Kidney (tissue), 14 donors: Measurements from ENCODE around the gene GBP1. TPM values are rescaled to one million over a fixed set of nuclear protein-coding genes. Genes with fewer than 3 reads are reported as not detected.

Experiments used
- DNase-seq, 5 donors: peaks; one replicate each; pipeline ENCODE4 v3.0.0-alpha.2; 2013 to 2020
- FAIRE-seq: peaks from 2 replicates; lab custom pipeline; 2012; peaks lifted over from hg19 to GRCh38; lab: Jason Lieb, UNC
- H3K27ac ChIP-seq, 2 donors: one replicate each; pipeline ENCODE4 v1.7.0; 2013; ENCODE audit warnings: low read depth in 2 of 2, low read length in 2 of 2, inconsistent platforms in 1 of 2
- H3K27me3 ChIP-seq: one replicate; pipeline ENCODE4 v1.7.1; 2013; ENCODE audit warnings: low read length, inconsistent platforms; ENCODE audit not compliant: control insufficient read depth, insufficient read depth
- H3K36me3 ChIP-seq, 3 donors: one replicate each; pipeline versions ENCODE4 v1.7.0 to v1.7.1; 2013; ENCODE audit warnings: low read length in 3 of 3, control low read depth in 1 of 3, inconsistent platforms in 1 of 3; ENCODE audit not compliant: insufficient read depth in 3 of 3, control insufficient read depth in 2 of 3
- H3K4me1 ChIP-seq, 3 donors: one replicate each; pipeline versions ENCODE4 v1.7.0 to v1.7.1; 2013; ENCODE audit warnings: low read length in 3 of 3, inconsistent platforms in 1 of 3, low read depth in 1 of 3; ENCODE audit not compliant: control insufficient read depth in 2 of 3, insufficient read depth in 2 of 3
- H3K4me3 ChIP-seq, 3 donors: one replicate each; pipeline versions ENCODE4 v1.7.0 to v1.8.1; 2013; ENCODE audit warnings: low read length in 3 of 3, control low read depth in 1 of 3, inconsistent platforms in 1 of 3
- H3K9ac ChIP-seq, 3 donors: one replicate each; pipeline versions ENCODE4 v1.7.0 to v1.7.1; 2013; ENCODE audit warnings: low read length in 3 of 3, control low read depth in 1 of 3, inconsistent platforms in 1 of 3
- H3K9me3 ChIP-seq, 3 donors: one replicate each; pipeline versions ENCODE4 v1.7.0 to v1.7.1; 2013; ENCODE audit warnings: low read length in 3 of 3, control low read depth in 1 of 3, inconsistent platforms in 1 of 3; ENCODE audit not compliant: control insufficient read depth in 2 of 3, insufficient read depth in 1 of 3
- CTCF ChIP-seq: IDR thresholded peaks from 3 replicates; pipeline ENCODE4 v1.5.1; 2012; ENCODE audit warnings: mild to moderate bottlenecking, moderate library complexity, borderline replicate concordance; ENCODE audit not compliant: insufficient read depth; ENCODE audit errors: extremely low read depth
- intact Hi-C: fragments of 100-400 bp; cut with DNase I; formaldehyde crosslinking; loops from one replicate; pipeline ENCODE4 v1.11.1; 2022
- polyA plus RNA-seq: library from polyadenylated mRNA; stranded (reverse); fragments of 350-450 nt; fragmentation: Illumina TruSeq; extraction: RNeasy Lipid Tissue Mini Kit (QIAGEN cat#74804); gene quantifications from one replicate; pipeline ENCODE4 v1.2.3, GENCODE V29; 2014; ENCODE audit warnings: low read depth, low replicate concordance; ENCODE audit not compliant: insufficient read depth
- total RNA-seq: library from RNA; stranded (reverse); fragmentation: NEBNext Ultra II Directional; extraction: Animal tissue kit (Norgen Biotek cat#: 25700); gene quantifications from one replicate; pipeline ENCODE4 v1.2.1, GENCODE V29; 2021
- donor health status: control.
- donor health status: control.
- donor health status: control.
- donor health status: control.
- donor health status: control.
- donor health status: DM: yes; HTN: yes; CAD: no.
- donor health status: Normal renal cell carcinoma (clear cell type).

The GBP1 gene
- total and polyA plus RNA-seq, 2 donors from 2014 or later: 8.4 to 17.9 TPM

- Histone ChIP-seq H3K36me3 (peaks cover 0 to 11% (median 4%) of the 10 kb centered on the region in 3 donors), H3K27me3 (no peaks in the 10 kb centered on the region), H3K4me1 (peaks cover 0 to 4% (median 0%) of the 10 kb centered on the region in 3 donors), H3K9ac (no peak overlapping the region), H3K27ac (no peak overlapping the region), H3K4me3 (peak overlapping the region in 1 of 3 donors; percentile 71), H3K9me3 (no peaks in the 10 kb centered on the region)
- DNase-seq: no peak
- intact Hi-C loops: no loop called here
- FAIRE-seq: no peak
- TF ChIP-seq CTCF: no peak
These were observed 1.9 kb downstream of the GBP1 start for GRCh38 chr1:89063094-89063493.

- Histone ChIP-seq H3K9me3 (no peaks in the 10 kb centered on the region), H3K9ac (no peak overlapping the region), H3K4me3 (no peak overlapping the region), H3K4me1 (no peaks in the 10 kb centered on the region), H3K27me3 (no peaks in the 10 kb centered on the region), H3K27ac (no peak overlapping the region), H3K36me3 (peaks cover 0 to 16% (median 10%) of the 10 kb centered on the region in 3 donors)
- no peak for TF ChIP-seq CTCF
- FAIRE-seq (no peak), DNase-seq (no peak)
- intact Hi-C loops: no loop called here
These were observed 4.9 kb downstream of the GBP1 start for GRCh38 chr1:89060091-89060490.

- no peaks in the 10 kb centered on the region for H3K9me3 ChIP-seq
- no peak for FAIRE-seq
- no peak overlapping the region for H3K27ac ChIP-seq
- intact Hi-C loops: no loop called here
- H3K4me3 ChIP-seq: no peak overlapping the region
- no peak for DNase-seq
- no peaks in the 10 kb centered on the region for H3K27me3 ChIP-seq
- H3K4me1 ChIP-seq: no peaks in the 10 kb centered on the region
- no peak for TF ChIP-seq CTCF
- no peak overlapping the region for H3K9ac ChIP-seq
- peaks cover 0 to 12% (median 8%) of the 10 kb centered on the region in 3 donors for H3K36me3 ChIP-seq
These were observed 13.1 kb downstream of the GBP1 start for GRCh38 chr1:89051955-89052312.

GRCh38 chr1:89051300-89051954, 13.6 kb downstream of the GBP1 start:
- H3K27me3 ChIP-seq: no peaks in the 10 kb centered on the region
- no peak overlapping the region for H3K4me3 ChIP-seq
- no peak for TF ChIP-seq CTCF
- no peak for DNase-seq
- no peak for FAIRE-seq
- H3K4me1 ChIP-seq: no peaks in the 10 kb centered on the region
- H3K9ac ChIP-seq: no peak overlapping the region
- intact Hi-C loops: no loop called here
- H3K27ac ChIP-seq: no peak overlapping the region
- H3K9me3 ChIP-seq: no peaks in the 10 kb centered on the region
- peaks cover 0 to 9% (median 8%) of the 10 kb centered on the region in 3 donors for H3K36me3 ChIP-seq
